Peyer's patch (tissue), 4 donors: ENCODE results near the gene CRB2. TPM values are rescaled to one million over a fixed set of nuclear protein-coding genes. Genes with fewer than 3 reads are reported as not detected.

Experiments used
- DNase-seq, 3 donors: peaks; one replicate each; pipeline ENCODE4 v3.0.0-alpha.2; 2017 to 2019
- H3K27ac ChIP-seq, 4 donors: fragments of 200-600 bp; sonication (generic); one replicate each; pipeline ENCODE4 v1.5.1; 2016 to 2019
- H3K27me3 ChIP-seq, 2 donors: fragments of 200-600 bp; sonication (generic); one replicate each; pipeline ENCODE4 v1.5.1; 2019
- H3K36me3 ChIP-seq, 3 donors: fragments of 200-600 bp; sonication (generic); one replicate each; pipeline ENCODE4 v1.5.1; 2016 to 2019
- H3K4me1 ChIP-seq, 4 donors: fragments of 200-600 bp; sonication (generic); one replicate each; pipeline ENCODE4 v1.5.1; 2016 to 2019
- H3K4me3 ChIP-seq, 4 donors: fragments of 200-600 bp; sonication (generic); 1 replicate in 3 of 4; 2 replicates in 1 of 4; pipeline ENCODE4 v1.5.1; 2016 to 2019; ENCODE audit warnings: mild to moderate bottlenecking in 1 of 4
- H3K9me3 ChIP-seq, 4 donors: fragments of 200-600 bp; sonication (generic); one replicate each; pipeline ENCODE4 v1.5.1; 2016 to 2019; ENCODE audit warnings: mild to moderate bottlenecking in 1 of 4
- POLR2A ChIP-seq, 2 donors: fragments of 450-650 bp; IDR thresholded peaks; one replicate each; pipeline ENCODE4 v1.5.1; 2017; ENCODE audit warnings: antibody characterized with exemption in 2 of 2, mild to moderate bottlenecking in 2 of 2, moderate library complexity in 2 of 2
- total RNA-seq, 4 donors: library from RNA; depleted of rRNA; stranded (reverse); fragments of >200 nt; gene quantifications; one replicate each; pipeline ENCODE4 v1.1.0, GENCODE V29; 2016
- TF ChIP-seq, protein P1 (sequence below), 6 experiments: fragments of 450-650 bp in 4 of 6; fragments of 200-600 bp in 2 of 6; sonication (generic) in 1 of 6; IDR thresholded peaks; one replicate each; pipeline ENCODE4 v1.5.1; 2017 to 2019; ENCODE audit warnings: antibody characterized with exemption in 6 of 6, mild to moderate bottlenecking in 3 of 6, moderate library complexity in 1 of 6

The CRB2 gene
- total RNA-seq, 4 donors from 2014 or later, result 0.27 to 0.85 (median 0.83) TPM; not detected in 1

DNA sequence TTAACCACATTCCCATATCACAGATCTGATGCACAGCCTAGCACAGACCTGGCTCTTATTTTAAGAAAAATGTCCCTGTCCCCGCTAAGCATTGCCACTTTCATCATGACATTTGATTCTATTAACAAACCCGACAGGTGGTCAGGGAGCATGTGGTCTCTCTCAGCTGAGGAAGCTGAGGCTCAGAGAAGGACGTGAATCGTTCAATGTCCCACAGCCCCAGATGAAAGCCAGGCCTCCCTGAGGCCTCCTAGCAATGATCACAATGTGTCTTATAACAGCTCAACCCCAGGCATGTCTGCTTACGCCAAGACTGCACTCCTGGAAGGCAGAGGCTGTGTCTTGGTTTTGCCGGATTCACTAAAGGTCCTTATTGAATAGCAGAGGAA lies 10.4 kb upstream of the CRB2 start:
- H3K4me3 ChIP-seq, result no peak overlapping the region
- no peaks in the 10 kb centered on the region for H3K9me3 ChIP-seq
- no peak for TF ChIP-seq POLR2A (IDR thresholded peaks at IDR 0.05)
- TF ChIP-seq, protein P1, sequence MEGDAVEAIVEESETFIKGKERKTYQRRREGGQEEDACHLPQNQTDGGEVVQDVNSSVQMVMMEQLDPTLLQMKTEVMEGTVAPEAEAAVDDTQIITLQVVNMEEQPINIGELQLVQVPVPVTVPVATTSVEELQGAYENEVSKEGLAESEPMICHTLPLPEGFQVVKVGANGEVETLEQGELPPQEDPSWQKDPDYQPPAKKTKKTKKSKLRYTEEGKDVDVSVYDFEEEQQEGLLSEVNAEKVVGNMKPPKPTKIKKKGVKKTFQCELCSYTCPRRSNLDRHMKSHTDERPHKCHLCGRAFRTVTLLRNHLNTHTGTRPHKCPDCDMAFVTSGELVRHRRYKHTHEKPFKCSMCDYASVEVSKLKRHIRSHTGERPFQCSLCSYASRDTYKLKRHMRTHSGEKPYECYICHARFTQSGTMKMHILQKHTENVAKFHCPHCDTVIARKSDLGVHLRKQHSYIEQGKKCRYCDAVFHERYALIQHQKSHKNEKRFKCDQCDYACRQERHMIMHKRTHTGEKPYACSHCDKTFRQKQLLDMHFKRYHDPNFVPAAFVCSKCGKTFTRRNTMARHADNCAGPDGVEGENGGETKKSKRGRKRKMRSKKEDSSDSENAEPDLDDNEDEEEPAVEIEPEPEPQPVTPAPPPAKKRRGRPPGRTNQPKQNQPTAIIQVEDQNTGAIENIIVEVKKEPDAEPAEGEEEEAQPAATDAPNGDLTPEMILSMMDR (IDR thresholded peaks at IDR 0.05), result no peak
- H3K27ac ChIP-seq, result no peak overlapping the region
- H3K36me3 ChIP-seq, result no peaks in the 10 kb centered on the region
- peaks cover 0 to 23% (median 7%) of the 10 kb centered on the region in 4 donors for H3K4me1 ChIP-seq
- H3K27me3 ChIP-seq, result no peaks in the 10 kb centered on the region
- DNase-seq, result no peak

DNA sequence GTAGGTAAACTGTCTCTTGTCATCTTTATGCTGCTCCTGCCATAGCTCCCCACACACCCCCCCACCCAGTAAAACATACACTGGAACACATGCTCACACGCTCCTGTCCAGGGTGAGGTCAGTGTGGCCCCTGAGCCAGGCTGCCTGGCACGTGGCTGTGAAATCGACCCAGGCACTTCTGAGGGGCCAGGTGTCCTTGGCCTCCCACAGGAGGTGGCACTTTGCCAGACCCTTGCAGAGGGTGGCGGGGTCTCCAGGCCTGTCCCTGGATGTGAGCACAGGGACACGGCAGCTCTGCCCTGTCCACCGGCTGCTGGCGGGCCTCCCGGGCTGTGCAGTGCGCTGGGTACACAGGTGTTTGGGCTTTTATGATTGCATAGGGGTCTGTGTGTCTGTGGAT lies 10.0 kb upstream of the CRB2 start:
- Histone ChIP-seq H3K36me3 (no peaks in the 10 kb centered on the region), H3K4me1 (peaks cover 0 to 19% (median 5%) of the 10 kb centered on the region in 4 donors), H3K9me3 (no peaks in the 10 kb centered on the region), H3K27ac (no peak overlapping the region), H3K4me3 (no peak overlapping the region), H3K27me3 (no peaks in the 10 kb centered on the region)
- TF ChIP-seq, protein P1 (IDR thresholded peaks at IDR 0.05), result no peak
- TF ChIP-seq POLR2A (IDR thresholded peaks at IDR 0.05), result no peak
- no peak for DNase-seq

GRCh38 chr9:123346826-123347225 lies 9.2 kb upstream of the CRB2 start:
- Histone ChIP-seq H3K4me1 (peaks cover 0 to 18% (median 5%) of the 10 kb centered on the region in 4 donors), H3K27me3 (no peaks in the 10 kb centered on the region), H3K9me3 (no peaks in the 10 kb centered on the region), H3K27ac (no peak overlapping the region), H3K36me3 (no peaks in the 10 kb centered on the region), H3K4me3 (no peak overlapping the region)
- no peak for TF ChIP-seq POLR2A (IDR thresholded peaks at IDR 0.05)
- TF ChIP-seq, protein P1 (IDR thresholded peaks at IDR 0.05), result no peak
- DNase-seq, result no peak

DNA sequence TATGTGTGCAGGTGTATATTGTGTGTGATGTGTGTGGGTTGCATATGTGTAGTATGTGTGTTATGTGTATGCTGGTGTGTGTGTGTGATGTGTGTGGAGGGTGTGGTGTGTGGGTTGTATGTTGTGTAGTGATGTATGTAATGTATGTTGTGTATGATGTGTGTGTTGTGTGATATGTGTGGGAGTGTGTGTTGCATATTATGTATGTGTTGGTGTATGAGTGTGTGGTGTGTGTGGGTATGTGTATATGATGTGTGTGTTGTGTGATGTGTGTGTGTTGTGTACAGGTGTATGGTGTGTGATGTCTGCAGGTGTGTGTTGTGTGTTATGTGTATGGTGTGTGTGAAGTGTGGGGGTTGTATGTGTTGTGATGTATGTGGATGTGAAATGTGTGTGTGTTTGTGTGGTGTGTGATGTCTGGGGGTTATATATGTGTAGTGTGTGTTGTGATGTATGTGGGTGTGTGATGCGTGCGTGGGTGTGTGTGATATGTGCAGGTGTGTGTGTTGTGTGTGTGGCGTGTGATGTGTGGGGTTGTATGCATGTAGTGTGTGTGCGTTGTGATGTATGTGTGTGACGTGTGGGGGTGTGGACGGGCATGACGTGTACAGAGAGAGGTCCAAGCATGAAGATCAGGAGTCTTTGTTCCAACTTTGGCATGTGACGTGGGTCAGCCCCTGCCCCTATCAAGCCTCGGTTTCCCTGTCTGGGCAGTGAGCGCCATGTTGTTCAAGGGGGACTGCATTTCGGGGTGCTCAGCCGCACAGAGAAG lies 8.5 kb upstream of the CRB2 start:
- Histone ChIP-seq H3K4me1 (peaks cover 0 to 18% (median 3%) of the 10 kb centered on the region in 4 donors), H3K36me3 (no peaks in the 10 kb centered on the region), H3K27me3 (no peaks in the 10 kb centered on the region), H3K4me3 (no peak overlapping the region), H3K27ac (no peak overlapping the region), H3K9me3 (no peaks in the 10 kb centered on the region)
- no peak for TF ChIP-seq POLR2A (IDR thresholded peaks at IDR 0.05)
- TF ChIP-seq, protein P1 (IDR thresholded peaks at IDR 0.05), result no peak
- no peak for DNase-seq

- Histone ChIP-seq H3K36me3 (no peaks in the 10 kb centered on the region), H3K27ac (no peak overlapping the region)
- TF ChIP-seq, protein P1 (IDR thresholded peaks at IDR 0.05), result no peak
- no peak for TF ChIP-seq POLR2A (IDR thresholded peaks at IDR 0.05)
Measured at GRCh38 chr9:123348317-123348992, 7.5 kb upstream of the CRB2 start.

More at GRCh38 chr9:123348317-123348992, 7.5 kb upstream of the CRB2 start:
- no peaks in the 10 kb centered on the region for H3K27me3 ChIP-seq
- no peak overlapping the region for H3K4me3 ChIP-seq
- no peaks in the 10 kb centered on the region for H3K9me3 ChIP-seq
- H3K4me1 ChIP-seq, result peaks cover 0 to 13% (median 3%) of the 10 kb centered on the region in 4 donors
- DNase-seq, result no peak
